ENCODE measurements around the gene RPA3. TPM values are rescaled to one million over a fixed set of nuclear protein-coding genes. Genes with fewer than 3 reads are reported as not detected.

Gene RPA3
- total RNA-seq, 2 experiments from 2014 or later = 32.9 to 36.5 TPM

DNA sequence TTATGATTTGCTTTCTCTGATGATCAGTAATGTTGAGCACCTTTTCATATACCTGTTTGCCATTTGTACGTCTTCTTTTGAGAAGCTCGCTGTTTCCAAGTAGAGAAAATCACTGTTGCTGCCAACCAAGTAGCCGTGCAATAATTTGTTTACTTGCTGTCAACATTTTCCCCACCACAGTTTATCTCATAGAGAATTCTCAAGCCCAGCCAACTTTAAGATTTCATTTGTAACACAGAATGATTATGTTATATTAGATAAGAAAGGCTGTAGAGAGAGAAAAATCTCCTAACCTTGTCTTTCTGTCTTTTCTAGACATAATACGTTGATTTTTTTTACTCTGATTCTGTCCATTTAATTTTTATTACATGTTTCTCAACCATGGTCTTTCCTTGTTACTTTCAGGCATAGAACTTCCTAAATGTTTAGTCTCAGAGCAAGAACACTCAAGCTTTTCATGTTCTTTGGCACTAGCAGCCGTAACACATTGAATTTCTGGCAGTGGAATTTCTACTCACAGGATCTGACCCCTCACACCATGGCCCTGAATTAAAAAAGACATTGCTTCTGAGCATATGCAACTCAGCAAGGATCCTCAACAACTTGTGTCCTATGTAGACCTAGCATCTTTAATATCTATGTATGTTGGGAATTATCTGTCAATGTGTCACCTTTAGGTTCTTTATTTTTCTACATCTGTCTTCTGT, 23.1 kb downstream of the RPA3 start:
- no peak for ATAC-seq (ENCODE audit: poor library complexity)
- H3K27ac ChIP-seq (ENCODE audit: low read depth in 1 of 2, low read length in 2 of 2) = no peak overlapping the region
- Mint-ChIP-seq H3K4me1 (ENCODE audit: low read depth) (peaks cover 33% of the 10 kb centered on the region), H3K9me3 (peaks cover 2% of the 10 kb centered on the region), H3K27ac (no peak overlapping the region), H3K27me3 (no peaks in the 10 kb centered on the region), H3K4me3 (no peak overlapping the region), H3K36me3 (ENCODE audit: low read depth) (peaks cover 43% of the 10 kb centered on the region)
- TF ChIP-seq, protein P1, sequence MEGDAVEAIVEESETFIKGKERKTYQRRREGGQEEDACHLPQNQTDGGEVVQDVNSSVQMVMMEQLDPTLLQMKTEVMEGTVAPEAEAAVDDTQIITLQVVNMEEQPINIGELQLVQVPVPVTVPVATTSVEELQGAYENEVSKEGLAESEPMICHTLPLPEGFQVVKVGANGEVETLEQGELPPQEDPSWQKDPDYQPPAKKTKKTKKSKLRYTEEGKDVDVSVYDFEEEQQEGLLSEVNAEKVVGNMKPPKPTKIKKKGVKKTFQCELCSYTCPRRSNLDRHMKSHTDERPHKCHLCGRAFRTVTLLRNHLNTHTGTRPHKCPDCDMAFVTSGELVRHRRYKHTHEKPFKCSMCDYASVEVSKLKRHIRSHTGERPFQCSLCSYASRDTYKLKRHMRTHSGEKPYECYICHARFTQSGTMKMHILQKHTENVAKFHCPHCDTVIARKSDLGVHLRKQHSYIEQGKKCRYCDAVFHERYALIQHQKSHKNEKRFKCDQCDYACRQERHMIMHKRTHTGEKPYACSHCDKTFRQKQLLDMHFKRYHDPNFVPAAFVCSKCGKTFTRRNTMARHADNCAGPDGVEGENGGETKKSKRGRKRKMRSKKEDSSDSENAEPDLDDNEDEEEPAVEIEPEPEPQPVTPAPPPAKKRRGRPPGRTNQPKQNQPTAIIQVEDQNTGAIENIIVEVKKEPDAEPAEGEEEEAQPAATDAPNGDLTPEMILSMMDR (IDR thresholded peaks at IDR 0.05) = no peak
- intact Hi-C loops (cut with DNase I, micrococcal nuclease) = no loop called here
- H3K4me3 ChIP-seq (ENCODE audit: low read length) = no peak overlapping the region
- DNase-seq = no peak
- H3K27me3 ChIP-seq (ENCODE audit: control insufficient read depth in 1 of 2, insufficient read depth in 2 of 2, low read length in 2 of 2) = no peaks in the 10 kb centered on the region
- H3K36me3 ChIP-seq (ENCODE audit: insufficient read depth, low read length) = no peaks in the 10 kb centered on the region
- H3K9me3 ChIP-seq (ENCODE audit: control insufficient read depth in 1 of 2, insufficient read depth in 1 of 2, low read length in 2 of 2) = no peaks in the 10 kb centered on the region
- peaks cover 3% of the 10 kb centered on the region for H3K4me1 ChIP-seq (ENCODE audit: insufficient read depth, low read length)
- ChIA-PET CTCF (interaction anchor here (0.6 kb wide), 1 partner anchor 14 kb away, joined by 3 read pairs; no protein-coding TSS in a partner anchor), POLR2A (no interaction called here)

DNA sequence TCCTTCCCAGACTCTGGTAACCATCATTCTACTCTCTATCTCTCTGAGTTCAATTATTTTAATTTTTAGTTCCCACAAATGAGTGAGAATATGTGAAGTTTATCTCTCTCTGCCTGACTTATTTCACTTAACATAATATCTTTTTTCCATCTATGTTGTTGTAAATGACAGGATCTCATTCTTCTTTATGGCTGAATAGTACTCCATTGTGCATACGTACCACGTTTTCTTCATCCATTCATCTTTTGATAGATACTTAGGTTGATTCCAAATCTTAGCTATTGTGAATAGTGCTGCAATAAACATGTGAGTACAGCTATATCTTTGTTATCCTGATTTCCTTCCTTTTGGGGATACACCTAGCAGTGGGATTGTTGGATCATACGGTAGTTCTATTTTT, 23.9 kb downstream of the RPA3 start:
- peaks cover 39% of the 10 kb centered on the region for H3K36me3 Mint-ChIP-seq (ENCODE audit: low read depth)
- H3K27me3 Mint-ChIP-seq = no peaks in the 10 kb centered on the region
- no peak for ATAC-seq (ENCODE audit: poor library complexity)
- no peaks in the 10 kb centered on the region for H3K9me3 ChIP-seq (ENCODE audit: control insufficient read depth in 1 of 2, insufficient read depth in 1 of 2, low read length in 2 of 2)
- no peak for DNase-seq
- H3K27ac ChIP-seq (ENCODE audit: low read depth in 1 of 2, low read length in 2 of 2) = no peak overlapping the region
- H3K36me3 ChIP-seq (ENCODE audit: insufficient read depth, low read length) = no peaks in the 10 kb centered on the region
- TF ChIP-seq, protein P1 (IDR thresholded peaks at IDR 0.05) = no peak
- CTCF ChIA-PET = no interaction called here
- intact Hi-C loops (cut with DNase I, micrococcal nuclease) = no loop called here
- no peak overlapping the region for H3K4me3 ChIP-seq (ENCODE audit: low read length)
- H3K27me3 ChIP-seq (ENCODE audit: control insufficient read depth in 1 of 2, insufficient read depth in 2 of 2, low read length in 2 of 2) = no peaks in the 10 kb centered on the region
- no peak overlapping the region for H3K27ac Mint-ChIP-seq
- POLR2A ChIA-PET = no interaction called here
- peaks cover 3% of the 10 kb centered on the region for H3K4me1 ChIP-seq (ENCODE audit: insufficient read depth, low read length)
- H3K4me3 Mint-ChIP-seq = no peak overlapping the region
- peaks cover 27% of the 10 kb centered on the region for H3K4me1 Mint-ChIP-seq (ENCODE audit: low read depth)
- H3K9me3 Mint-ChIP-seq = peaks cover 2% of the 10 kb centered on the region

DNA sequence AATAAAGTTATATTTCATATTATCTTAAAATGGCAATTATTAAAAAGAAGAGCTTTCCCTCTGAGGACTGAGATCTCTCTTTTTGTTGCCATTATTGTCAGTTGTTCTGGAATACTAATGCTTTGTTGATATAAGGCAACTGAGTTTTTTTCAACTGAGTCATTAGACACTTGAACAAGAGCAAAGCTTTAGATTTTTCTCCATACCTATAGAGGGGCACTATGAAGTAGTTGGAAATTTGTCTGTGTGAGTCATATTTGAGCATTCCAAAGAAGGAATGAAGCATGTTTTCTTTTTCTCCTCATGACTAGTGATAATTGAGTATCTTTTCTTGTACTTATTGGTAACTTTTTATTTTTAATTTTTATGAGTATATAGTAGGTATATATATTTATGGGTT, 24.5 kb downstream of the RPA3 start:
- POLR2A ChIA-PET = no interaction called here
- Histone ChIP-seq H3K27me3 (ENCODE audit: control insufficient read depth in 1 of 2, insufficient read depth in 2 of 2, low read length in 2 of 2) (no peaks in the 10 kb centered on the region), H3K4me1 (ENCODE audit: insufficient read depth, low read length) (peaks cover 2% of the 10 kb centered on the region), H3K9me3 (ENCODE audit: control insufficient read depth in 1 of 2, insufficient read depth in 1 of 2, low read length in 2 of 2) (no peaks in the 10 kb centered on the region), H3K36me3 (ENCODE audit: insufficient read depth, low read length) (no peaks in the 10 kb centered on the region), H3K4me3 (ENCODE audit: low read length) (no peak overlapping the region), H3K27ac (ENCODE audit: low read depth in 1 of 2, low read length in 2 of 2) (no peak overlapping the region)
- no peak overlapping the region for H3K27ac Mint-ChIP-seq
- CTCF ChIA-PET = no interaction called here
- ATAC-seq (ENCODE audit: poor library complexity) = no peak
- no peak for DNase-seq
- peaks cover 41% of the 10 kb centered on the region for H3K36me3 Mint-ChIP-seq (ENCODE audit: low read depth)
- peaks cover 2% of the 10 kb centered on the region for H3K9me3 Mint-ChIP-seq
- H3K4me3 Mint-ChIP-seq = no peak overlapping the region
- TF ChIP-seq, protein P1 (IDR thresholded peaks at IDR 0.05) = no peak
- no peaks in the 10 kb centered on the region for H3K27me3 Mint-ChIP-seq
- H3K4me1 Mint-ChIP-seq (ENCODE audit: low read depth) = peaks cover 27% of the 10 kb centered on the region
- intact Hi-C loops (cut with DNase I, micrococcal nuclease) = no loop called here

All from CD4-positive, alpha-beta T cell (primary cell).